Progenitor cell of endocrine pancreas (in vitro differentiated cells): ENCODE data around the gene GDPD2. TPM values are rescaled to one million over a fixed set of nuclear protein-coding genes. Genes with fewer than 3 reads are reported as not detected.

Source experiments
- DNase-seq: peaks from one replicate; pipeline ENCODE4 v3.0.0; 2021; ENCODE audit warnings: low spot score; ENCODE audit not compliant: unreplicated experiment
- H3K27ac Mint-ChIP-seq: 2 replicates; pipeline ENCODE4 v1.8.0; 2021; ENCODE audit warnings: mild to moderate bottlenecking, moderate library complexity, mixed read lengths
- H3K27me3 Mint-ChIP-seq: 2 replicates; pipeline ENCODE4 v1.8.0; 2021; ENCODE audit warnings: mixed read lengths
- H3K36me3 Mint-ChIP-seq: 2 replicates; pipeline ENCODE4 v1.8.0; 2022; ENCODE audit warnings: mixed read lengths; ENCODE audit not compliant: insufficient read depth
- H3K4me1 Mint-ChIP-seq: 2 replicates; pipeline ENCODE4 v1.8.0; 2021; ENCODE audit warnings: low read depth, mixed read lengths
- H3K4me3 Mint-ChIP-seq: 2 replicates; pipeline ENCODE4 v1.8.0; 2021; ENCODE audit warnings: low read depth, mild to moderate bottlenecking, moderate library complexity, mixed read lengths
- H3K9me3 Mint-ChIP-seq: 2 replicates; pipeline ENCODE4 v1.8.0; 2021; ENCODE audit warnings: low read depth, mixed read lengths
- total RNA-seq: library from RNA; stranded (reverse); gene quantifications from 2 replicates; pipeline ENCODE4 v1.2.1, GENCODE V29; 2021
- TF ChIP-seq, protein P1 (sequence below): fragments of 200-600 bp; sonication (generic); IDR thresholded peaks from one replicate; pipeline ENCODE4 v1.5.0; 2021; ENCODE audit warnings: antibody characterized with exemption, mild to moderate bottlenecking; ENCODE audit not compliant: unreplicated experiment

The GDPD2 gene
- total RNA-seq, 1 donor from 2014 or later = 2.3 TPM

DNA sequence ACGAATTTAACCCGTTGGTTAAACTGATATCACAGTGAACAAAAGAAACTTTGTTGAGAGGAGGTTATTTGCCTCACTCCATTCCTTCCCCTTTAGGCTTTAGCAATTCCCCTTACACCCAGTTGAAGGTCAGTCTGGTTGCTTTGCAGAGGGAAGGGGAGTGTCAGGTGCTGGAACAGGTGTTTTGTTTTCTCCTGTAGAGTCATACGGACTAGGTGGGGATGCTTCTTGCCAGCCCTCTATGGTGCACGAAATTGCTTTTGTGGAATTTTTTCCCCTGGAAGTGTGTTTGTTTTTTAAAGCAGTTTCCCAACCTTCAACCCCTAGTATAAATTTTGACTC is 54.6 kb downstream of the GDPD2 start:
- Mint-ChIP-seq H3K9me3 (peaks cover 3% of the 10 kb centered on the region), H3K4me1 (peaks cover 61% of the 10 kb centered on the region), H3K4me3 (no peak overlapping the region), H3K36me3 (peaks cover 2% of the 10 kb centered on the region), H3K27me3 (no peaks in the 10 kb centered on the region), H3K27ac (peak overlapping the region; percentile 94)
- no peak for DNase-seq
- TF ChIP-seq, protein P1, sequence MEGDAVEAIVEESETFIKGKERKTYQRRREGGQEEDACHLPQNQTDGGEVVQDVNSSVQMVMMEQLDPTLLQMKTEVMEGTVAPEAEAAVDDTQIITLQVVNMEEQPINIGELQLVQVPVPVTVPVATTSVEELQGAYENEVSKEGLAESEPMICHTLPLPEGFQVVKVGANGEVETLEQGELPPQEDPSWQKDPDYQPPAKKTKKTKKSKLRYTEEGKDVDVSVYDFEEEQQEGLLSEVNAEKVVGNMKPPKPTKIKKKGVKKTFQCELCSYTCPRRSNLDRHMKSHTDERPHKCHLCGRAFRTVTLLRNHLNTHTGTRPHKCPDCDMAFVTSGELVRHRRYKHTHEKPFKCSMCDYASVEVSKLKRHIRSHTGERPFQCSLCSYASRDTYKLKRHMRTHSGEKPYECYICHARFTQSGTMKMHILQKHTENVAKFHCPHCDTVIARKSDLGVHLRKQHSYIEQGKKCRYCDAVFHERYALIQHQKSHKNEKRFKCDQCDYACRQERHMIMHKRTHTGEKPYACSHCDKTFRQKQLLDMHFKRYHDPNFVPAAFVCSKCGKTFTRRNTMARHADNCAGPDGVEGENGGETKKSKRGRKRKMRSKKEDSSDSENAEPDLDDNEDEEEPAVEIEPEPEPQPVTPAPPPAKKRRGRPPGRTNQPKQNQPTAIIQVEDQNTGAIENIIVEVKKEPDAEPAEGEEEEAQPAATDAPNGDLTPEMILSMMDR = no peak

DNA sequence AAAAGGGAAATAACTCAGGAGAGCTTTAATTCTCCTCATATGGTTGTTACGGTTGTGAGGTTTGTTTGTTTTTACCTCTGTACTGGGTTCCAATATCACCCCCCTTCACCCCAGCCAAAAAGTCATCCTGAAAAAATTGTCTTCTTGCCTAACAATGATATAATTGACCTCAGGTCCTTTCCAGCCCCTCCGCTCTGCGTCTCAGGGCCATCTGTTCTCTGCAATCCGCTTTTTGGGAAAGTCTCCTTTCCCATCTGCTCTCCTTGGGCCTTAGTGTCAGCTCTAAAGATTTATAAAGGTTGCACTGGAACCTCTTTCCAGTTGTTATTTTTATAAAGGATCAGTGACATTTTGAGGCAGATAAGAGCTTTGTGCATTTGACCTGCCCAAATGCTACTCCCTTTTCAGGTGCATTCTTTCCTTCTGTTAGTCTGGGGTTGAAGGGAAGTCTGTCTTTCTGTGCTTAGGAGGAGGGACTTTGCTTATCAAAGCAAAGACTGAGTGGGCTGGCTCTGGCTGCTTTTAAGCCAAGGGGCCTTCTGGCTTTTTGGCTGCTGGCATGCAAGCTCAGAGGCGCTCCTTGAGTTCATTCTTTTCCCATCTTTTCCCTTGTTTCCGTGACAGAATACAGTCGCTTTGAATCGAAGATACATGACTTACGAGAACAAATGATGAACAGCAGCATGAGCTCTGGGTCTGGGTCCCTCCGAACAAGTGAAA is 55.6 kb downstream of the GDPD2 start:
- Mint-ChIP-seq H3K36me3 (no peaks in the 10 kb centered on the region), H3K4me3 (no peak overlapping the region), H3K9me3 (no peaks in the 10 kb centered on the region), H3K4me1 (peaks cover 60% of the 10 kb centered on the region), H3K27ac (peak overlapping the region; percentile 94), H3K27me3 (no peaks in the 10 kb centered on the region)
- TF ChIP-seq, protein P1 = no peak
- DNase-seq = no peak

- Mint-ChIP-seq H3K4me1 (peaks cover 61% of the 10 kb centered on the region), H3K27ac (peak overlapping the region; percentile 63), H3K4me3 (no peak overlapping the region), H3K9me3 (no peaks in the 10 kb centered on the region), H3K36me3 (no peaks in the 10 kb centered on the region), H3K27me3 (no peaks in the 10 kb centered on the region)
- no peak for DNase-seq
- TF ChIP-seq, protein P1 = no peak
Observed at GRCh38 chrX:70479247-70479921, 56.3 kb downstream of the GDPD2 start.

DNA sequence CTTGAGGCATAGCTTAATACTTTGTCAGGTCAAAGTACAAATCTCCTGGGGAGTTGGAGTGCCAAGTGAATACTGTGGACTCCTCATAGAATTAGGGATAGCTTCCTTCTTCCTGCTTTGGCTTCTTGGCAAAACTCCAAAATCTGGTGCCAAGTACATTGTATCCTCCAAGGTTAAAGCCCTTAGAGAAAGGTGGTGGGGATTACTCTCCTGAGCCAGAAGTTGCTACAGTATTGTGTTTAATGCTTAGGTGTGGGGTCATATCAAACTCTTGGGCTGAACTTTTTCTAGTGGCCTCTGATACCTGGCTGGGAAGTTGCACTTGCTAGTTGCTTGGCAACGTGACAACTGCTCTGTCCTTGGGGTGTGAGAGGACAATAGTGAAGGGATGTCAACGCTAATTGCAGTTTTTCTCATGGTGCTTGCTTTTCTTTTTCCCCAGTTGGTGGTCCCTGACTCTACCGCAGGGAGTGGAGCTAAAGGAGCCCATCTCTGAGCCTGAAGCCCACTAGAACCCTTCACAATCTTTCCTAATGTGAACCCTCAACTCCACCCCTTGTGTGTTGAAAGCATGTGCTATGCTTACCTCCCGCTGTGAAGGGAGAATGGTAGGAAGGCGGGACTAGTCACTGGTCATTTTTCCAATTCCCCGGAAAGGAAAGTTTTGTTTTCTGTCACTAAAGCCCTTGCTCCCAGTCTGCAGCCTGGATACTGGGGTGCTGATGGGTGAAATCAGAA is 57.0 kb downstream of the GDPD2 start:
- no peaks in the 10 kb centered on the region for H3K27me3 Mint-ChIP-seq
- no peaks in the 10 kb centered on the region for H3K9me3 Mint-ChIP-seq
- TF ChIP-seq, protein P1 = no peak
- peak overlapping the region; percentile 50 for H3K27ac Mint-ChIP-seq
- H3K4me1 Mint-ChIP-seq = peaks cover 66% of the 10 kb centered on the region
- DNase-seq = no peak
- H3K36me3 Mint-ChIP-seq = peaks cover under 1% of the 10 kb centered on the region
- no peak overlapping the region for H3K4me3 Mint-ChIP-seq

DNA sequence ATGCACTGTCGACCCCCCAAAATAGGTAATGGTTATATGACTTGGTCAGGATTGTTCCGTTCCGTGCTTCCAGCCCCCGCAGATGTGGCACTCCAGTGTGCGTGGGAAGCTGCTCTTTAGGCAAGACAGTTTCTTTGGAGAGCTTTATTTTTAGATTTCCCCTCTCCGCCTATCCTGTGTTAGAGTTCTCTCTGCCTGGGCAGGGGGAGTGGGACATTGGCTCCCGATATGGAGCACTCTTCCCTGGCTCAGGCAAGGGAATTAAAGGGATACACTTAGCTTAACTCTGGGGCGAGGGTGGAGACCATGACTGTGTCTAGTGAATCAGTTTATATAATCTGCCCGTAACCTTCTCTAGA is 57.5 kb downstream of the GDPD2 start:
- DNase-seq = no peak
- H3K36me3 Mint-ChIP-seq = peaks cover 2% of the 10 kb centered on the region
- no peak overlapping the region for H3K27ac Mint-ChIP-seq
- H3K4me1 Mint-ChIP-seq = peaks cover 68% of the 10 kb centered on the region
- TF ChIP-seq, protein P1 = no peak
- H3K4me3 Mint-ChIP-seq = no peak overlapping the region
- H3K9me3 Mint-ChIP-seq = no peaks in the 10 kb centered on the region
- no peaks in the 10 kb centered on the region for H3K27me3 Mint-ChIP-seq
